ENCODE results near the gene RMP24.

Gene RMP24

DNA sequence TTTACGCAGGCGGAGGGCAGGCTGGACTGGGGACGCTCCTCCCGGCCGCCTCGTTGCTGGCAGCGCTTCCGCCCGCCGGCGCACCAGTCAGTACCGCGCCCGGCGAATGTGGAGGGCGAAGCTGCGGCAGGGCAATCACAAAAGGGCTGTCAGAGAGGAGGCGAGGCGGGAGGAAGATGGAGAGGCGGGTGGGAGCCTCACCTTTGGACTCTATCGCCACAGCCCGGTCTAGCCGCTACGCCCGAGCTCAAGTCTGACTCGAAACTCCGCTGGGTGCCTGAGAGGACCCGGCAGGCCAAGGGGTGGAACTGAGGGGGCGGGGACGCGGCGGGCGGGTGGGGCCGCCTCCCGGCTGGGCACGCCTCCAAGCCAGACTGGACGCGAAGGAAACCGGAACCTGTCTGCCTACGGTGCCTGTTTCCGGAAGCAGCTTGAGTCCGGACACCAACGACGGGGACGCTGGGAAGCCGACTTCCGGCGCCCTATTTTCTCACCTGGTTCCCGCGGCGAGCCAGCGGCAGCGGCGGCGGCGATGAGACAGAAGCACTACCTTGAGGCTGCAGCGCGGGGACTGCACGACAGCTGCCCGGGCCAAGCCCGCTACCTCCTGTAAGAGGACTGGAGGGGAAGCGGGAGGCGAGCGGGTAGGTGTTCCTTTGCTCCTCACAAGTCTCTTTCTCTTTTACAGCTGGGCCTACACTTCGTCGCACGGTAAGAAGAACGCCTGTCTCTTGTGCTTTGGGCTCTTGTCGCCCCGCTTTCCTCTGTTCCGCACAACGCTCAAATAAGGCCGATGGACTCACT, at the start of gene RMP24:
TSS of gene RMP24 (plus strand) at position 483 of the 804 bp plus-strand sequence.
- peak; percentile 84 to 90 (median 85) for DNase-seq (ENCODE audit: low read depth in 3 of 3, low spot score in 1 of 3)

DNA sequence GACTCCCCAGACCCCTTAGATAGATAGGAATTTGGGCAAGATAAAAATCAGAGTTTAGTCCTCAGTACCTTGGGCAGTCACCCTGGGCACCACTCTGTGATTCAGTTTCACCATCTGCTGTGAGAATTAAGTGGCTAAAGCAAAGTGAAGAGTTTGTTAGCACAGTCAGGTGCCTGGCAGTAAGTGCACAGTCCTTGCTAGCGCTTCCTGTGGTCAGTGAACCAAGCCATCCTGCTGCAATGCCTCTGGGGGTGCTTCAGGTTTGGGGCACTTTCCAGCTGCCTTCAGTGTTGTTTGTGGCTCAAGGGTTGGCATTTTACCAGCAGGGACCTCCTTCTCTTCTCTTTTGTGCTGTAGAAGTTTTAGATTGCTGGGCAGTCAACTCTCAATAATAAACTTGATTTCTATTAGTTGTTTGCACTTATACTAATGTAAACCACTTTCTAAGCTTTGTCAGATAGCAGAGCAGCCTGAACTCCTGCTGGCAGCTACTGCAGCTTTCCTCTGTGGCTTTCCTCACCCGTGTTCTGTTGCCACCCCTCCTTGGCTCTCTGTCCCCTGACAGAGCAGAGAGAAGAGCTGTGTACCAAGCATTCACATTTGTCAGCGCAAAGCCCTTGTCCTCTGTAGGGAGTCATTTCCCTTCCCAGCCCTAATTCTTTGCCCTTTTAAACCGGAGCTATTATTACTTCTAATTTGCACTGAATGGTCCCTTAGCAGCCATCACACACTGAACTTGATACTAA, 48.4 kb upstream of the RMP24 start:
- no peak for DNase-seq (ENCODE audit: low read depth in 3 of 3, low spot score in 1 of 3)

DNA sequence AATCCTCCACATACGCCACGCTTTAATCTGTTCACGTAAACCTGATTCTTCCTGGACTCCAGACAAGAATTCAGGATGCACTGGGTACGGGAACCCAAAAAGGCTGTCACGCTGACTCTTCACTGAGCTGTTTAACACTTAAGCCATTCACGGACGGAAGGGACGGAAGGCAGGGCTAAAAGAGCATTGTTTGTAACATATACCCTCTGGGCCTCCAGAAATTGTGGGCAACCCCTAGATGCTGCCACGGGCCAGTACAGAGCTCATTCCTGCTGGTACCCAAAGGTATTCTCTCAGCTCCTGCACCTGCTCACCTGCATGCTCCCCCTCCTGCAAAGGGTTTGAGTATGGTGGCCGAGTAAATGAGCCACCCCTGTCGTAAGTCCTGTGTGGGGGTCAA, 45.6 kb upstream of the RMP24 start:
- DNase-seq (ENCODE audit: low read depth in 3 of 3, low spot score in 1 of 3) = no peak

DNA sequence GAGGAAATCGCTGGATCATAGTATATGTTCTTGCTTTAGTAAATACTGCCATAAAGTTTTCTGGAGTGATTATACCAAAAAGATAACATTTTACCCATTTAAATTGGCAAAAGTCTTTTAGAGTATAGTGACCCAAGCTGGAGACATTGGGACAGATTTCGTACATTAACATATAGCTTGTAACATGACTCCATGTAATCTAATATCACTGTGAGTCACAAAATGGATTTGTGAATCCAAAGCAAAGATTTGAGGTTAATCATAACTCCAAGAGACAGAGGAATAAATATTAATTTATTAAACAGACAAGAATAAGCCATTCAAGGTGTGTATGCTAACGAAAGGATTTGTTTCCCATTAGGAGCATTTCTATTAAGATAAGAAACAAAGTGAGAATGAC, 45.0 kb upstream of the RMP24 start:
- no peak for DNase-seq (ENCODE audit: low read depth in 3 of 3, low spot score in 1 of 3)

- DNase-seq (ENCODE audit: low read depth in 3 of 3, low spot score in 1 of 3) = no peak
Observed at GRCh38 chr18:35933982-35934381, 38.5 kb upstream of the RMP24 start.

GRCh38 chr18:35934891-35935290, 37.6 kb upstream of the RMP24 start:
- no peak for DNase-seq (ENCODE audit: low read depth in 3 of 3, low spot score in 1 of 3)

DNA sequence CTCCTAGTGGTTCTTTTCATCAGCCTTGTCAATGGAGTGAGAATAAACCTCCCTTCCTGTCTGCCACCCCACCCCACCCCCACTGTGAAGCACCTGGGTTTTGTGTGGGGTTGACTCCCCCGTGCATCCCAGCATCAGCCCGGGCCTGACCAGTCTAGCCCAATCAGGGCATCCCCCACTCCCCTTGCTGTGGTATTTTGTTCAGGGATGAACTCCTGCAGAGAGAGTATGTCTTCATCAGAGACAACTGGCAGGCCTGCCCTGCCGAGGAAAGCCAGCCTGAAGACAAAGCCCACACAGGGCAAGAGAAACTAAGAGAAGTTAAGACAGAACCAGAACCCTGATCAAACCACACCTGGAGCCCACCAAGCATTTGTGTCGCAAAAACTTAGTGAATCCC, 36.7 kb upstream of the RMP24 start:
- no peak for DNase-seq (ENCODE audit: low read depth in 3 of 3, low spot score in 1 of 3)

DNA sequence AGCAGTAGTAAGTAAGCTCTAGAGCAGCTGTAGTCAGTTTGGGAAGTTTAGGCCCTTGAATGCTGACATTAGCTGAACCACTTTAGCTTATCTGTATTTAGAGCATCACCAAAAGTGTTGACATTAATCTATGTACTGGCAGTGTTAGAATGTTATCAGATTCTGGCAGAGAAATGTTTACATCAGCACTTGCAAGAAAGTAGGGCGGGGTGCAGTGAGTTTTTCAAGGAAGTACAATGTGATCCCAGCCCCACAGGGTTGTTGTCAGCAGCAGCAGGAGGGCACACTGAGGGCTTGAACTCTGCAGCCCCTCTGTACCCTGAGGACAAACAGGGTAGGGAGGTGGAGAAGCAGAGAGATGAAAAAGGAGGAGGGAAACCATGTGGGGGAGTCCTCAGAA, 35.5 kb upstream of the RMP24 start:
- DNase-seq (ENCODE audit: low read depth in 3 of 3, low spot score in 1 of 3) = no peak

DNA sequence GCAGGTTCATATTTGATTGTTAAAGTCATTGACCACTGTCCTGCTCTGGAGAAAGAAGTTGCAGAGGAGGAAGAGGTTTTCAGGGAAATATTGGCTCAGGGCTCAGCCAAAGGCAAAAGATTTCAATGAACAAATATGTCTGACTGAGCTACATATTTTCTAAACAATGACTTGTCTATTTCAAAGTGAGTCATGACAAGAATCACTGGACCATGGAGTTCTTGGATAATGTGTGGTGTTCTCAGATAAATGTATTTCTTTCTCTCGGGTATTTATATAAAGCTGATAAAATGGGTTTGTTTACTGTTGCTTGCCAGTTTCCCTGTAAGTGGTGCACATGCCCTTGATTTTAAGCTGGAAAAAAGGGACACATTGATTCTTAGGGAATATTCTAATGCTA, 34.3 kb upstream of the RMP24 start:
- no peak for DNase-seq (ENCODE audit: low read depth in 3 of 3, low spot score in 1 of 3)

- DNase-seq (ENCODE audit: low read depth in 3 of 3, low spot score in 1 of 3) = no peak
Observed at GRCh38 chr18:35938562-35938961, 33.9 kb upstream of the RMP24 start.

GRCh38 chr18:35939138-35939537, 33.3 kb upstream of the RMP24 start:
- DNase-seq (ENCODE audit: low read depth in 3 of 3, low spot score in 1 of 3) = no peak

DNA sequence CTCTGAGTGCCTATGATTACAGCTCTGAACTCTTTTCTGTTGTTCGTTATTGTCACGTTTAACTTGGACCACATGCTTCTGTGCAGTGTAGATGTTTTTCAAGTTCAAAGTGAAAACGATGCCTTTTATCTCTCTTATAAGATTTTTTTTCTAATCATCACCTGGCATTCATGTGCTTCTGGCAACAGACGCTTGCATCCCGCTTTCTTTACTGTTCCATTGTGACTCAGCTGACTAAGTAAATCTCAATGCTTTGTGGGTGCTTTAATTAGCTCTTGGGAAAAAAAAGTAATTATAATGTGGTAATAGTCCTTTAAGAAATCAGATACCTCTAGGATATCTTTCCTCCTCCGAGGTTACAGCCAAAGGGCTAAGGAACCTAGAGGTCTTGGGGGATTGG, 31.2 kb upstream of the RMP24 start:
- DNase-seq (ENCODE audit: low read depth in 3 of 3, low spot score in 1 of 3) = no peak

GRCh38 chr18:35942133-35942532, 30.3 kb upstream of the RMP24 start:
- DNase-seq (ENCODE audit: low read depth in 3 of 3, low spot score in 1 of 3) = no peak

DNA sequence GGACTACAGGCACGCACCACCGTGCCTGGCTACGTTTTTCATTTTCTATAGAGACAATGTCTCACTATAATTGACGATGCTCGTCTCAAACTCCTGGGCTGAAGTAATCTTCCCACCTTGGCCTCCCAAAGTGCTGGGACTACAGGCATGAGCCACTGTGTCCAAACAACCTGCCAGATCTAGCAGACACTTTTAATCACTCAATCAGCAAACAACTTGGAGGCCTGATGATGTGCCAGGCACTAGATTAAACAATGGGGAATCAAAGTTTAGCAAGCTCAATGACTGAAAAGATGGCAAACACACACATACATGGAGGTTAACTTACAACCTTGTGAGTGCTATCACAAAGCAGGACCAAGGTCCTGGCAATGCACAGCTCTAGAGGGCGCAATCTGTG, 29.8 kb upstream of the RMP24 start:
- DNase-seq (ENCODE audit: low read depth in 3 of 3, low spot score in 1 of 3) = no peak

GRCh38 chr18:35948080-35948479, 24.4 kb upstream of the RMP24 start:
- DNase-seq (ENCODE audit: low read depth in 3 of 3, low spot score in 1 of 3) = no peak

GRCh38 chr18:35949090-35949489, 23.4 kb upstream of the RMP24 start:
- no peak for DNase-seq (ENCODE audit: low read depth in 3 of 3, low spot score in 1 of 3)

GRCh38 chr18:35949903-35950627, 22.4 kb upstream of the RMP24 start:
- peak in 1 of 3 donors; percentile 20 for DNase-seq (ENCODE audit: low read depth in 3 of 3, low spot score in 1 of 3)

DNA sequence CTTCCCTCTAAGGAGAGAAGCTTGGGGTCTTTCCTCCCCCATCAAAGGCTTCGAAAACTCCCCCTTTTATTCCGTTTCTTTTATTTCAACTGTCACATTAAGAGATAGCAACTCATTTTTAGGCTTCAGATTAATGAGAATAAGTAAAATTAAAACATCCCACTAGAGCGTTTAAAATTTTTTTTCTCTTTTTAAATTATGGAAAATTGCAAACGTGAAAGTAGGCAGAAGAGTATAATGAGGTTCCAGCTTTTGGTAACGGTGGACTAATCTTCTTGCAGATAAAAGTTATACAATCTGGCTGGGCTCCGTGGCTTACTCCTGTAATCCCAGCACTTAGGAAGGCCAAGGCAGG, 21.9 kb upstream of the RMP24 start:
- DNase-seq (ENCODE audit: low read depth in 3 of 3, low spot score in 1 of 3) = no peak

DNA sequence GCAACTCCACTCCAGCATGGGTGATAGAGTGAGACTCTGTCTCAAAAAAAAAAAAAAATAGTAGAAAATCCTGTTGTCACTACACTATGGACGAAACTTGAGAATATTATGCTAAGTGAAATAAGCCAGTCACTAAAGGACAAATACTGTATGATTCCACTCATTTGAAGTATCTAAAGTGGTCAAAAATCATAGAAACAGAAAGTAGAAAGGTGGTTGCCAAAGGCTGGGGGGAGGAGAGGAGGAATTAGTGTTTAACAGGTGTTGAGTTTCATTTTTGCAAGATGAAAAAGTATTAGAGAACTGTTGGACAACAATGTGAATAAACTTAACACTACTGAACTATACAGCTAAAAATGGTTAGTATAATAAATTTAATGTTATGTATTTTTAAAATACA, 18.8 kb upstream of the RMP24 start:
- DNase-seq (ENCODE audit: low read depth in 3 of 3, low spot score in 1 of 3) = no peak

DNA sequence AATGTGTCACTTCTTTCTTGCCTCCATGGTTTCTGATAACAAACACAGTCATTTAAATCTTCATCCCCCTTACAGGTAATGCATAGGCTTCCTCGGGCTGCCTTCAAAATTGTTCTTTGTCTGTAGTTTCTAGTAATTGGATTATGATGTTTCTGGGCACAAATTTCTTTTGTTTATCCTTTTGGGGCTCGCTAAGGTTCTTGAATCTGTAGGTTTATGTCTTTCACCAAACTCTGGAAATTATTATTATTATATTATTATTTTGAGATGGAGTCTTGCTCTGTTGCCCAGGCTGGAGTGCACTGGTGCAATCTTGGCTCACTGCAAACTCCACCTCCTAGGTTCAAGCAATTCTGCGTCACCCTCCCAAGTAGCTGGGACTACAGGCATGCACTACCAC, 16.3 kb upstream of the RMP24 start:
- no peak for DNase-seq (ENCODE audit: low read depth in 3 of 3, low spot score in 1 of 3)

- no peak for DNase-seq (ENCODE audit: low read depth in 3 of 3, low spot score in 1 of 3)
Observed at GRCh38 chr18:35962320-35962719, 10.2 kb upstream of the RMP24 start.

- DNase-seq (ENCODE audit: low read depth in 3 of 3, low spot score in 1 of 3) = no peak
Observed at GRCh38 chr18:35964319-35964718, 8.2 kb upstream of the RMP24 start.

Measured in stimulated activated CD4-positive, alpha-beta T cell treated with anti-CD3 and anti-CD28 coated beads, TNF-alpha, amount 100 ng/mL, for 1 hour (primary cell).